ENCODE data around the gene NPR1.
"Not testable (repeated sequence)": the region's sequence is repeated elsewhere in the genome, so short reads cannot be mapped to it uniquely, and the experiment has no call there.

NPR1 gene

DNA sequence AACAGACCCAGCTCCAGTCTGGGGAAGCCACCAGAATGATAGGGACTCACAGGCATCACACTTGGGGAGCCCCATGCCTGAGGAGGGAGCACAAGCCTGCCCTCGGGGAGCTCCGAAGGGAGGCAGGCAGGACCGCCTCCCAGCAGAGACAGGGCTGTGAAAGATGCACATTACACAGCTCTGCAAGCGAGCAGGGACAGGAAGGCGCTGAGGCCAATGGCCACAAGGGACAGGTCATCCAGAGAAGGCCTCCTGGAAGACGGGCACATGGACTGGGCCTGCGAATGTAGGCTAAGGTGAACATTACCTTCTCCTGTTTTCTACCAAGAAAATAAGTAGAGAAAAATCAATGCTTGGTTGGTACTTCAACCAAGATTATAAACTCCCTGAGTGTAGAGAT is 4.2 kb downstream of the NPR1 start:
- no peak for DNase-seq (ENCODE audit: low spot score)

- DNase-seq (ENCODE audit: low spot score) = peak; percentile 53
Observed at GRCh38 chr1:153683854-153684253, 5.4 kb downstream of the NPR1 start.

DNA sequence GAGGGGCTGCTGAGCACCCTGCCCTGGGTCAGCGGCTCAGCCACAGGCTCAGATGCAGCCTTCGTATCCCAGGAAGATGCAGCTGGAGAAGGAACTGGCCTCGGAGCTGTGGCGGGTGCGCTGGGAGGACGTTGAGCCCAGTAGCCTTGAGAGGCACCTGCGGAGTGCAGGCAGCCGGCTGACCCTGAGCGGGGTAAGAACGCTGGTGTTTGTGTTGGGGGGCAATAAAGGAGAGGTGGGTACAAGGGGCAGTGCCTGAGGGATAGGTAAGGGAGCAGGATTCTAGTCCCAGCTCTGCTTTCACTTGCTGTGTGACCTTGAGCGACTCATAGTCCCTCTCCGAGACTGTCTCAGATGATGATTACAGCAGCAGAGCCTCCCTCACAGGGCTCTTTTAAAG is 6.4 kb downstream of the NPR1 start:
- no peak for DNase-seq (ENCODE audit: low spot score)

DNA sequence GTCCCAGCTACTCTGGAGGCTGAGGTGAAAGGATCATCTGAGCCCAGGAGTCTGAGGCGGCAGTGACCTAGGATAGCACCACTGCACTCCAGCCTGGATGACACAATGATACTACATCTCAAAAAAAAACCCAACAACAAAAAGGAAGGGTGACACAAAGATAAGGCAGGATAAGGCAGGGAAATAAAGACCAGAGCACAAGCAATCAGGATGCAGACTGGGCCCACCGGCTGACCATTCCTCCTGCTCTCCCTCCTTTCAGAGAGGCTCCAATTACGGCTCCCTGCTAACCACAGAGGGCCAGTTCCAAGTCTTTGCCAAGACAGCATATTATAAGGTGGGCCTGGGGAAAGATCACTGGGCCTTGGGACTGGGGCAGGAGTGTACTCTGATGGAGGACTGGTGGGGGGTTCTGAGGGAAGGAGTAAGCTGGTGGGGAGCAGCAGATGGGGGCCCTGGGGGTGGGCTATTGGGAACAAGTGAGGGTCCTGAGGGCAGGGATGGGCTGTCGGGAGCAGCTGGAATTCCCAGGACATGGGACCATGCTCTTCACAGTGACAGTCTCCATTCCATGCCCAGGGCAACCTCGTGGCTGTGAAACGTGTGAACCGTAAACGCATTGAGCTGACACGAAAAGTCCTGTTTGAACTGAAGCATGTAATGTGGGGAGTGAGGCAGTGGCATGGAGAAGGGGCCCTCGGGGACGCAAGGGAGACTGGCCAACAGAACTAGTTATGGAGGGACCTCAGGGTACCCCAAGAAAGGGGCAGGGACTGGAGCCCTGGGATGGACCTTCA is 7.3 kb downstream of the NPR1 start:
- no peak for DNase-seq (ENCODE audit: low spot score)

DNA sequence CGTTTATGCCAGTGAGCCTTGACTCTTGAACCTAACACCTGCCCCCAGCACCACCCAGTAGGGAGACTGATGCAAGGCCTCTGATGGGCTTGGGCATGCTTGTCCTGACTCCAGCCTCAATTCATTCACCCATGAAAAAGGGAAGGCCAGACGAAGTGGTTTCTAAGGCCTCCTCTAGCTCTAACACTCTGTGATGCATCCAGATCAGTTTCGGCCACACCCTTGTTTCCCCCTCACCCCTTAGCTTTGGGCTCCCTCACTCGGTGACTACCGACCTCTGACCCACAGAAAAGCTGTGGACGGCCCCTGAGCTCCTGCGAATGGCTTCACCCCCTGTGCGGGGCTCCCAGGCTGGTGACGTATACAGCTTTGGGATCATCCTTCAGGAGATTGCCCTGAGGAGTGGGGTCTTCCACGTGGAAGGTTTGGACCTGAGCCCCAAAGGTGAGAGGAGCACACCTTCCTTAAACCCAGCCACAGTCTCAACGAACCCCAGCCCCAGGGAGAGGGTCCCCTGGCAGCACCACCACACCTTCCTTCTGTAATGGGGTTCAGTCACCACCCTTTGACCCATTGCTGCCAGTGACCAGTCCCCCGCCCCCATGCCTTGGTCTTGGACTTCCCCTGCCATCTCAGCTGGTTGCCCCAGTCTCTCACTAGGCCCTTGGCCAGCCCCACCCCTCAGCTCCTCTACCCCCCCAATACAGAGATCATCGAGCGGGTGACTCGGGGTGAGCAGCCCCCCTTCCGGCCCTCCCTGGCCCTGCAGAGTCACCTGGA is 9.0 kb downstream of the NPR1 start:
- no peak for DNase-seq (ENCODE audit: low spot score)

DNA sequence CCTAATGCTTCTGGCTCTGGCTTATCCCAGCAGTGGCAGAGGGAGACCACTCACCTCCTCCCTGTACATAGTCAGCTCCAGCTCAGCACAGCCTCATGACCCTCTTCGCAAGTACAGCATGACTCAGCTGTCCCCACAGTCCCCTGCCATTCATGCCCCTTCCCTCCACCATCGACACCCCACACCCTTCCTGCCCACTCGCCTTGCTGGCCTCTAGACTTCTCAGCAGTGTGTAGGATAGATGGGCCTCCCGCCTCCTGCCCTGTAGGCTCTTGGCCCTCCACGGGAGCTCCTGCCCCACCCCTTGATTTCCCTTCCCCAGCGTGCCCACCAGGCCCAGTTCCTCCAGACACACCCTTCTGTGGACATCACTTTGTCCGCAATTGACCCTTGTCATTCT is 9.8 kb downstream of the NPR1 start:
- no peak for DNase-seq (ENCODE audit: low spot score)

DNA sequence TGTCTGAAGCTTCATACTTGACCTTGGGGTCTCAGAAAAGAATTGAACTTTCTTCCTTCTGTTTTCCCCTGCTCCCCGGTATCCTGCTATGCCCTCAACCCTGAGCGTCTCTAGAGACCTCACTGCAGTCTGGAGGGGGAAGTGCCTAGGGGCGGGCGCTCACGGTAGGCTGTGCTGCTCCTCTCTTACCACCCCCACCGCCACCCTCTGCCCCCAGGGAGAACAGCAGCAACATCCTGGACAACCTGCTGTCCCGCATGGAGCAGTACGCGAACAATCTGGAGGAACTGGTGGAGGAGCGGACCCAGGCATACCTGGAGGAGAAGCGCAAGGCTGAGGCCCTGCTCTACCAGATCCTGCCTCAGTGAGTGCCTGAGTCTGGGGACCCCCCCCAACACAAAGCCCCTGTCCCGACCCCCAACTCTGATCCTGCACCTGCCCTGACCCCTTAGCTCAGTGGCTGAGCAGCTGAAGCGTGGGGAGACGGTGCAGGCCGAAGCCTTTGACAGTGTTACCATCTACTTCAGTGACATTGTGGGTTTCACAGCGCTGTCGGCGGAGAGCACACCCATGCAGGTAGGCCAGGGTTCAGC is 10.3 kb downstream of the NPR1 start:
- no peak for DNase-seq (ENCODE audit: low spot score)

DNA sequence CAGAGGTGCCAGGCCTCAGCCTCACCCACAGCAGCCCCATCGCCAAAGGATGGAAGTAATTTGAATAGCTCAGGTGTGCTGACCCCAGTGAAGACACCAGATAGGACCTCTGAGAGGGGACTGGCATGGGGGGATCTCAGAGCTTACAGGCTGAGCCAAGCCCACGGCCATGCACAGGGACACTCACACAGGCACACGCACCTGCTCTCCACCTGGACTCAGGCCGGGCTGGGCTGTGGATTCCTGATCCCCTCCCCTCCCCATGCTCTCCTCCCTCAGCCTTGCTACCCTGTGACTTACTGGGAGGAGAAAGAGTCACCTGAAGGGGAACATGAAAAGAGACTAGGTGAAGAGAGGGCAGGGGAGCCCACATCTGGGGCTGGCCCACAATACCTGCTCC is 15.0 kb downstream of the NPR1 start:
- DNase-seq (ENCODE audit: low spot score) = no peak

DNA sequence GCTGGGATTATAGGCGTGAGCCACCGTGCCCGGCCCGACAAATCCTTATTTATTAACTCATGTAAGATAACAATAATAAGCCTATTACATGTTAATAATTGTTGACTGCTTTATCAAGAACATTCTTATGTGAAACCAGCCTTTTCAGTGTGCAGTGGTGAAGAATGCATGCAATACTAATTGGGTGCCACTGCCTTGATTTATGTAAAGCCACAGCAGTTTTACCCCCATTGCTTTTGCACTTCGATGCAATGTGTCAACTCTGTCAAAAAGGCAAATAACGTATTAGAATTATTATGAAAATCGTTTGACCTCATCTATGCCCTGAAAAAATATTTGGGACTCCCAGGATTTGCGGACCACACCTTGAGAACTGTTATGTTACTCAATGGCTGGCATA is 18.3 kb downstream of the NPR1 start:
- no peak for DNase-seq (ENCODE audit: low spot score)

DNA sequence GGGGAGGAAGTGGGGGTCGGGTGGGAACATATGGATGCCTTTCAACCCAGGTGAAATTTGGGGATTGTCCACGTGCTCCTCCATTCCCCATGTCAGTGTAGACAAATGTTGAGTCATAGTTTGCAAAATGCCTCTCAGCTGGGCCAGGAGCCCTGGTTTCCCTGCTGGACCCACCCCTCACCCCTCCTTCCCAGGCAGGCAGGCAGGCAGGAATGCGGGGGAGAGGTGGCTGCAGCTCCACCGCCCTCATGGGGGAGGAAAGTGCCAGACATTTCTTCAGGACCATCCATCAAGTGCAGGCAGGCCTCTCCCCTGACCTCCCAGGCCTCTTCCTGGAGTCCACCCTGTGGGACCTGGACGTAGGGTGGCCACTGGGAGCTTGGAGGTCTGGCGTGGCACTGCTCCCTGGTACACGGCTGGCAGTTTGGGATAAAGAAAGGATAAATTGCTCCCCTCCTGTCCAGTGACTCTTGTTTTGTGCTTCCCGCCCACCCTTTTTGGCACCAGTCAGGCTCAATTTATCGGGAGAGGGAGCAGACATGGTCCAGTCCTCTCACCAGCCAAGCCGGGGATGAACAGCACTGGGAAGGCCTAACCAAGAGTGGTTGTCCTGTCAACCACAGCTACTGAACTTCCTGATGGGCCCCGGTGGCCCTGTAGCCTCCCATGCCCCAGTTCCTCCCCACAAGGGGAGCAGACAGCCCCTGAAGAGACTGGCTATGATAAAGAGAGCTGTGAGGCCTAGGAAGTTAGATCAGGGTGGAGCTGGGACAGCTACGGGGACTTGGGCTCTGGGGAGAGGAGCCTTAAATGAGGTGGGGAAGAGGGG is 18.9 kb downstream of the NPR1 start:
- peak; percentile 47 for DNase-seq (ENCODE audit: low spot score)

DNA sequence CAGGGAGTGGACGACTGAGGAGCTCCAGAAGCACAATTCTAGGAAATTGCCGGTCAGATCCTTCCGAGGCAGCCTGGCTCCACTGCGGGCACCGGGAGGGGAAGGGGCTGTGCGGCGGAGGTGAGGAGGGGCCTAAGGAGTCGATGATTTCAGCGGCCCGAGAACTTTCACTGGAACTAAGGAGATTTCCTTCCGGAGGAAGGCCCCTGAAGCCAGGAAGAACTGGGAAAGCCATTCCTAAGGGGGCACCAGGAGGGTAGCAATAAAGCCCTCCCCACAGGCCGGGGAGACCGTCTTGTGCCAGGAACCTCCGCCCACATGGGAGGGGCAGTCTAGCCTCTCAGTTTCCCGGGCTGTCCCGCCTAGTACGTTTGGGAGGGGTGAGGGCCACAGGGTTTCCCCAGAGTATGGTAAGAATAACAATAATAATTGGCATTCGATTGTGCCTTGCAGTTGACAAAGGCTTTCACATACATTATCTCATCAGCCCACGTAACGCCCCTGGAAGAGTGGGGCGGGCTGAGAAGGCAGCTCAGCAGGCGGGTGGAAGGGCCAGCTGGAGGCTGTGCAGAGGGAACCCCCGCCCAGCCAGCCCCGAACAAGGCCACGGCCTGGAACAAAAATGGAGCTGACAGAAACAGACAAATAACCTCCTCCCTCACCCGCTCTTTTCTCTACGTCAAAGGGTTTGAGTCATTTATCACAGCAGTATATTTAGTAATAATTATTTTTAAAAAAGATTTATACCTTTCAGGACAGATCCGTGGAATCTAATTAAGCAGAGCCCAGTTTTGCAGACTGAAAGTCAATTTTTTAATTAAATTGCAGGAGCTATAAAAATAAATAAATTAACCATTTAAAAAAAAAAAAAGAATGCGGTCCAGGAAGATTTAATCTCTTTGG is 19.8 kb downstream of the NPR1 start:
- DNase-seq (ENCODE audit: low spot score) = no peak

GRCh38 chr1:153698923-153699714 is 20.6 kb downstream of the NPR1 start:
- DNase-seq (ENCODE audit: low spot score) = peak; percentile 57

- DNase-seq (ENCODE audit: low spot score) = no peak
Observed at GRCh38 chr1:153699768-153700167, 21.3 kb downstream of the NPR1 start.

DNA sequence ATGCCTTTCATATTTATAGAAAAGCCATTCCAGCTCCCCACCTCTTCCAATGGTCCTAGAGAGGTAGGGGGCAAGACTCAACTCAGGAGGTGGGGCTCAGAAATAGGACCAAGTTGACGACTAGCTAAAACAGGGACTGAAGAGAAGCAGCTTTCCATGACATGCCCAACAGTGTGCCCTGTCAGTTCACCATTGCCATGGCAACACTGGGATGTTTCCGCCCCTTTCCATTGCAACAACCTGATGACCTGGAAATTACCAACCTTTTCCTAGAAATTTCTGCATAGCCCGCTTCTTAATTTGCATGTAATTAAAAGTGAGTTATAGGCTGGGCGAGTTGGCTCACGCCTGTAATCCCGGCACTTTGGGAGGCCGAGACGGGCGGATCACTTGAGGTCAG is 27.0 kb downstream of the NPR1 start:
- no peak for DNase-seq (ENCODE audit: low spot score)

GRCh38 chr1:153711026-153711425 is 32.5 kb downstream of the NPR1 start:
- no peak for DNase-seq (ENCODE audit: low spot score)

DNA sequence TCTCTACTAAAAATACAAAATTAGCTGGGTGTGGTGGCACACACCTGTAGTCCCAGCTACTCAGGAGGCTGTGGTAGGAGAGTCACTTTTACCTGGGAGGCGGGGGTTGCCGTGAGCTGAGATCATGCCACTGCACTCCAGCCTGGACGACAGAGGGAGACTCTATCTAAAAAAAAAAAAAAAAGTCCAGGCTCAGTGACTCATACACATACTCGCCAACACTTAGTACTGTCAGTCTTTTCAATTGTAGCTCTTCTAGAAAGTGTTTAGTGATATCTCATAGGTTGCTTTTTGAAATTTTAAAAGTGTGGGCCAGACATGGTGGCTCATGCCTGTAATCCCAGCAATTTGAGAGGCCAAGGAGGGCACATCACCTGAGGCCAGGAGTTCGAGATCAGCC is 37.7 kb downstream of the NPR1 start:
- DNase-seq (ENCODE audit: low spot score) = not testable (repeated sequence)

GRCh38 chr1:153717330-153717729 is 38.8 kb downstream of the NPR1 start:
- no peak for DNase-seq (ENCODE audit: low spot score)

DNA sequence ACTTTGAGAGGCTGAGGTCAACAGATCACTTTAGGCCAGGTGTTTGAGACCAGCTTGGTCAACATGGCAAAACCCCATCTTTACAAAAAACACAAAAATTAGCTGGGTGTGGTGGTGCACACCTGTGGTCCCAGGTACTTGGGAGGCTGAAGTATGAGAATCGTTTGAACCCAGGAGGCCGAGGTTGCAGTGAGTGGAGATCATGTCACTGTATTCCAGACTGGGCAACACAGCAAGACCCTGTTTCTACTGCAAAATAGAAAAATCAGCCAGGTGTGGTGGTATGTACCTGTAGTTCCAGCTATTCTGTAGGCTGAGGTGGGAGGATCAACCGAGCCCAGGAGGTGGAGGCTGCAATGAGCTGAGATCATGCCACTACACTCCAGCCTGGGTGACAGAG is 45.2 kb downstream of the NPR1 start:
- no peak for DNase-seq (ENCODE audit: low spot score)

- not testable (repeated sequence) for DNase-seq (ENCODE audit: low spot score)
Observed at GRCh38 chr1:153724634-153725033, 46.1 kb downstream of the NPR1 start.

Measured in hepatic stellate cell (primary cell).